PFSK-1 (cell line): ENCODE measurements around the gene RAB30.

Experiments used
- FOXP2 ChIP-seq: optimal IDR thresholded peaks from 2 replicates; pipeline ENCODE3; 2011; ENCODE audit warnings: borderline replicate concordance, control low read depth, inconsistent platforms; ENCODE audit not compliant: insufficient read depth; ENCODE audit errors: extremely low read length, extremely low read depth
- POLR2AphosphoS5 ChIP-seq: IDR thresholded peaks from 2 replicates; pipeline ENCODE4 v1.6.1; 2012; ENCODE audit warnings: low read depth, mild to moderate bottlenecking, control low read depth, low read length, moderate library complexity
- SIN3A ChIP-seq: IDR thresholded peaks from 2 replicates; pipeline ENCODE4 v1.6.1; 2012; ENCODE audit warnings: mild to moderate bottlenecking, low read length, moderate library complexity, borderline replicate concordance; ENCODE audit not compliant: insufficient read depth
- TAF1 ChIP-seq: IDR thresholded peaks from 2 replicates; pipeline ENCODE4 v1.6.1; 2012; ENCODE audit warnings: low read length, control low read depth, borderline replicate concordance; ENCODE audit not compliant: insufficient read depth
- TF ChIP-seq, protein P1 (sequence below), 2 experiments: IDR thresholded peaks; 2 replicates each; pipeline versions ENCODE4 v1.6.1 to v1.8.0; 2011 to 2012; ENCODE audit warnings: low read depth in 2 of 2, low read length in 2 of 2, control low read depth in 1 of 2, inconsistent platforms in 1 of 2, mild to moderate bottlenecking in 1 of 2, moderate library complexity in 1 of 2; ENCODE audit not compliant: insufficient read depth in 1 of 2

RAB30 gene

DNA sequence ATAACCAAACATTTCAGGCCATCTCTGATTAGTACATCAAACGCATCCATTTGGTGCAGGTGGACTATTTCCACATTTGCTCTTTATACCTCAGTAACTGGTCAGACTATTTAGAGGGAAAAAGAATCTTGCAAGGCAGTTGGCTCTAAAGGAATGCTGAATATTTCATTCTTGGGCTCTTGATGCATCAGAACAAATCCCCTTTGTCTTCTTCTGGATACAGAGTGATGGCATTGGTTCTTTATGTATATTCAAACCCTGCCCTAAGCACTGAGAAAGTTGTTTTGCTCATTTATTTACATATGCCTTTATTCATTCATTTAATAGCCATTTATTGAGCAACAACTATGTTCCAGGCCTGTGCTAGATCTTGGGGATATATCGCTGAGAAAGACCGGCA, 31.1 kb upstream of the RAB30 start:
- no peak for TF ChIP-seq TAF1
- no peak for TF ChIP-seq SIN3A
- TF ChIP-seq POLR2AphosphoS5 = no peak
- no peak for TF ChIP-seq FOXP2
- TF ChIP-seq, protein P1, sequence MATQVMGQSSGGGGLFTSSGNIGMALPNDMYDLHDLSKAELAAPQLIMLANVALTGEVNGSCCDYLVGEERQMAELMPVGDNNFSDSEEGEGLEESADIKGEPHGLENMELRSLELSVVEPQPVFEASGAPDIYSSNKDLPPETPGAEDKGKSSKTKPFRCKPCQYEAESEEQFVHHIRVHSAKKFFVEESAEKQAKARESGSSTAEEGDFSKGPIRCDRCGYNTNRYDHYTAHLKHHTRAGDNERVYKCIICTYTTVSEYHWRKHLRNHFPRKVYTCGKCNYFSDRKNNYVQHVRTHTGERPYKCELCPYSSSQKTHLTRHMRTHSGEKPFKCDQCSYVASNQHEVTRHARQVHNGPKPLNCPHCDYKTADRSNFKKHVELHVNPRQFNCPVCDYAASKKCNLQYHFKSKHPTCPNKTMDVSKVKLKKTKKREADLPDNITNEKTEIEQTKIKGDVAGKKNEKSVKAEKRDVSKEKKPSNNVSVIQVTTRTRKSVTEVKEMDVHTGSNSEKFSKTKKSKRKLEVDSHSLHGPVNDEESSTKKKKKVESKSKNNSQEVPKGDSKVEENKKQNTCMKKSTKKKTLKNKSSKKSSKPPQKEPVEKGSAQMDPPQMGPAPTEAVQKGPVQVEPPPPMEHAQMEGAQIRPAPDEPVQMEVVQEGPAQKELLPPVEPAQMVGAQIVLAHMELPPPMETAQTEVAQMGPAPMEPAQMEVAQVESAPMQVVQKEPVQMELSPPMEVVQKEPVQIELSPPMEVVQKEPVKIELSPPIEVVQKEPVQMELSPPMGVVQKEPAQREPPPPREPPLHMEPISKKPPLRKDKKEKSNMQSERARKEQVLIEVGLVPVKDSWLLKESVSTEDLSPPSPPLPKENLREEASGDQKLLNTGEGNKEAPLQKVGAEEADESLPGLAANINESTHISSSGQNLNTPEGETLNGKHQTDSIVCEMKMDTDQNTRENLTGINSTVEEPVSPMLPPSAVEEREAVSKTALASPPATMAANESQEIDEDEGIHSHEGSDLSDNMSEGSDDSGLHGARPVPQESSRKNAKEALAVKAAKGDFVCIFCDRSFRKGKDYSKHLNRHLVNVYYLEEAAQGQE (IDR thresholded peaks at IDR 0.05; ENCODE audit: insufficient read depth in 1 of 2, low read depth in 2 of 2, low read length in 2 of 2) = no peak

- TF ChIP-seq TAF1 = no peak
- TF ChIP-seq FOXP2 = no peak
- no peak for TF ChIP-seq POLR2AphosphoS5
- TF ChIP-seq, protein P1 (IDR thresholded peaks at IDR 0.05; ENCODE audit: insufficient read depth in 1 of 2, low read depth in 2 of 2, low read length in 2 of 2) = no peak
- TF ChIP-seq SIN3A = no peak
These were observed 25.9 kb upstream of the RAB30 start for GRCh38 chr11:83097429-83098075.

GRCh38 chr11:83093634-83094033, 21.9 kb upstream of the RAB30 start:
- no peak for TF ChIP-seq POLR2AphosphoS5

GRCh38 chr11:83092488-83093384, 21.0 kb upstream of the RAB30 start:
- no peak for TF ChIP-seq FOXP2
- TF ChIP-seq, protein P1 (IDR thresholded peaks at IDR 0.05; ENCODE audit: insufficient read depth in 1 of 2, low read depth in 2 of 2, low read length in 2 of 2) = no peak
- TF ChIP-seq POLR2AphosphoS5 = no peak
- TF ChIP-seq TAF1 = no peak
- no peak for TF ChIP-seq SIN3A

GRCh38 chr11:83088965-83089364, 17.3 kb upstream of the RAB30 start:
- no peak for TF ChIP-seq TAF1
- TF ChIP-seq, protein P1 (IDR thresholded peaks at IDR 0.05; ENCODE audit: insufficient read depth in 1 of 2, low read depth in 2 of 2, low read length in 2 of 2) = no peak
- no peak for TF ChIP-seq SIN3A
- TF ChIP-seq POLR2AphosphoS5 = no peak
- TF ChIP-seq FOXP2 = no peak
